ENCODE data around the gene TTC28.

The TTC28 gene

GRCh38 chr22:27980424-27981148 is 699.1 kb downstream of the TTC28 start:
- DNase-seq = no peak

- DNase-seq = no peak
These were observed 700.8 kb downstream of the TTC28 start for GRCh38 chr22:27978802-27979201.

GRCh38 chr22:27978317-27978716 is 701.3 kb downstream of the TTC28 start:
- DNase-seq = no peak

- no peak for DNase-seq
These were observed 703.1 kb downstream of the TTC28 start for GRCh38 chr22:27976586-27976985.

- DNase-seq = no peak
These were observed 704.1 kb downstream of the TTC28 start for GRCh38 chr22:27975381-27976013.

GRCh38 chr22:27973846-27974245 is 705.8 kb downstream of the TTC28 start:
- DNase-seq = no peak

- no peak for DNase-seq
These were observed 706.6 kb downstream of the TTC28 start for GRCh38 chr22:27972732-27973698.

- no peak for DNase-seq
These were observed 707.7 kb downstream of the TTC28 start for GRCh38 chr22:27971926-27972325.

- DNase-seq = no peak
These were observed 708.9 kb downstream of the TTC28 start for GRCh38 chr22:27970596-27971220.

- no peak for DNase-seq
These were observed 713.2 kb downstream of the TTC28 start for GRCh38 chr22:27966168-27967064.

GRCh38 chr22:27962268-27963044 is 717.2 kb downstream of the TTC28 start:
- no peak for DNase-seq

GRCh38 chr22:27961680-27962079 is 718.0 kb downstream of the TTC28 start:
- DNase-seq = no peak

- no peak for DNase-seq
These were observed 718.5 kb downstream of the TTC28 start for GRCh38 chr22:27961182-27961581.

- DNase-seq = no peak
These were observed 720.1 kb downstream of the TTC28 start for GRCh38 chr22:27959335-27960090.

- DNase-seq = no peak
These were observed 726.9 kb downstream of the TTC28 start for GRCh38 chr22:27952779-27953178.

- no peak for DNase-seq
These were observed 727.5 kb downstream of the TTC28 start for GRCh38 chr22:27952091-27952490.

GRCh38 chr22:27949421-27949820 is 730.2 kb downstream of the TTC28 start:
- DNase-seq = no peak

GRCh38 chr22:27948569-27948968 is 731.1 kb downstream of the TTC28 start:
- no peak for DNase-seq

- DNase-seq = no peak
These were observed 732.2 kb downstream of the TTC28 start for GRCh38 chr22:27947448-27947847.

- no peak for DNase-seq
These were observed 738.5 kb downstream of the TTC28 start for GRCh38 chr22:27941143-27941542.

Measured in CD4-positive, alpha-beta T cell treated with Interleukin-17A for 1 hour (primary cell).